ENCODE results near the gene SHC1.

- no peak for TF ChIP-seq GATA3 (IDR thresholded peaks at IDR 0.05; ENCODE audit: low read depth, low read length)
- no peak for TF ChIP-seq GATA2 (IDR thresholded peaks at IDR 0.05; ENCODE audit: low read depth, low read length)
Observed at GRCh38 chr1:154960446-154961136, 10.0 kb downstream of the SHC1 start.

Measured in SH-SY5Y (cell line).